D721Med (cell line): Measurements from ENCODE around the gene LRG1.

Experiments
- DNase-seq: peaks from one replicate; pipeline ENCODE4 v3.0.0; 2011; ENCODE audit warnings: low spot score; ENCODE audit not compliant: insufficient read length
- FAIRE-seq: peaks from 2 replicates; lab custom pipeline; 2011; peaks lifted over from hg19 to GRCh38; lab: Jason Lieb, UNC
- TF ChIP-seq, protein P1 (sequence below): IDR thresholded peaks from 2 replicates; pipeline ENCODE4 v1.5.1; 2012; ENCODE audit warnings: mild to moderate bottlenecking, control low read depth; ENCODE audit not compliant: insufficient read depth; ENCODE audit errors: missing control alignments

The LRG1 gene

DNA sequence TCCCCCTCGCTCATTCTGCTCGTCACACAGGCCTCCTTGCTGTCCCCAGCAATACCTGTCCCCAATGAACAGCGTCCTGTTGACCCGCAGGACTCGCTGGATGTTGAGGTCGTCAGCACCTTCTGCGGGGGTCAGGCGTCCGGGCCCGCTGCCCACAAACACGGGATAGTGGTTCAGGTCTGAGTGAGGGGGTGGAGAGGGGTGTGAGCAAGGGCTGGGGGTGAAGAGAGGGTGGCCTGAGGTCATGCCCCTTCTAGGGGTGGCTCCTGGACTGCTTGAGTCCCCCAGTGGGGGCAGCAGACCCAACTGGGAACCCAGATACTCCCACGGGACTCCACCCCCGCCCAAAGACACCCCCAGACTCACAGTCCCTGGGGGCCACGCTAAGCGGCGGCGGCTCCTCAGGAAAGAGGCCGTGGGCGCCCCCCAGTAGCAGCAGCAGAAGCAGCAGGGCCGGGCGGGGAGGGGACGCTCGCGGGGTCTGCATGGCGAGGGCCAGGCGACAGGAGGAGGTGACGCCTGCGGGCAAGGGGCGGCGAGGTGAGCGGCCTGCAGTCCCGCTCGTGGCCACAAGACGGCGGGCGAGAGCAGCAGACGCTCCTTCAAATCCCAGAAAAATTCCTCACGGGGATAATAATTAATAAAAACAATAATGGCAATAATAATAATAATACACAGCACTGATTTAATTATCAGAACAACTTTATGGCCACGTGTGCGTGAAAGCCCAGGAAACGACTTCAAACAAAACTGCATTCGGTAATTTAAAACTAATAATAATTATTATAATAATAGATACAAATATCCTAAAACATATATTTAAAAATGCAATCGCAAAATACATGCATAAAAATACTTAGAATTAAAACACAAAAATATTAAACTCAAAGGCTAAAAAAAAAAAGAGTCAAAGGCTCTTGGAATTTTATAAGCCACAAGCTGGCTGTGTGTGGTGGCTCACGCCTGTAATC, 18.4 kb upstream of the LRG1 start:
- DNase-seq: peak; percentile 83
- no peak for FAIRE-seq

DNA sequence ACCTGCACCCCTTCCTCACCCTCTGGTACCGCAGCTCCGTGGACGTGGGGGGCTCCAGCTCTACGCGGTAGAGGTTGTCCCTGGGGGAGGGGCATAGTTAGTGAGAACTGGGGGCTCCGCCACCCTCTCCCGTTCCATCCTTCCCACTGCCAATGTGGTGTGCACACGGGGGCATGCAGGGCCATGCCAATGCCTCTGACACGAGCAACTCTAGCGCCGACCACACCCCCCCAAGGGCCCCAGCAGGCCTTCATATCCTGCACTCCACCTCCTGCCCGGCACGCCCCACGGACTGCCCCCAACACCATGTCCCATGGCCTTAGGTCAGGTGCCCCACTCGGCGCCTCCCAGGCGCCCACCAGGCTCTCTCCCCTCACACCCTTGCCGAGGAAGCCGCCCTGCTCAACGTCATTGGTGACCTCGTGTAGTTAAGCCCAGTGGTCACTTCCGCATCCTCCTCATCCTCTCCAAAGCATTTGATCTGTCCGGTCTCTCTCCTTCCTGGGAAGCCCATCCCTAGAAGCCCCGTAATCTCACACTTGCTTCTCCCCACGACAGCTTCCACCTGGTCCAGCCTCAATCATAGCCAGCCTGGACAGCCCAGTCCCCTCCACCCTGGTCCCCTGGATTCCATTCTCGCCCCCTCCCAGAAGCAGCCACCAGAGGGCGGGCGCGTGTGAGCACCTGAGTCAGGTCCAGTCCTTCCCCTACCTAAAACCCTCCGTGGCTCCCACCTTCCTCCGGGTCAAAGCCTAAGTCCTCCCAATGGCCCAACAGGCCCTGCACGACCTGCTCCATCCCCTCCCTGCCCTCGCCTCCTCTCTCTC, 17.5 kb upstream of the LRG1 start:
- TF ChIP-seq, protein P1, sequence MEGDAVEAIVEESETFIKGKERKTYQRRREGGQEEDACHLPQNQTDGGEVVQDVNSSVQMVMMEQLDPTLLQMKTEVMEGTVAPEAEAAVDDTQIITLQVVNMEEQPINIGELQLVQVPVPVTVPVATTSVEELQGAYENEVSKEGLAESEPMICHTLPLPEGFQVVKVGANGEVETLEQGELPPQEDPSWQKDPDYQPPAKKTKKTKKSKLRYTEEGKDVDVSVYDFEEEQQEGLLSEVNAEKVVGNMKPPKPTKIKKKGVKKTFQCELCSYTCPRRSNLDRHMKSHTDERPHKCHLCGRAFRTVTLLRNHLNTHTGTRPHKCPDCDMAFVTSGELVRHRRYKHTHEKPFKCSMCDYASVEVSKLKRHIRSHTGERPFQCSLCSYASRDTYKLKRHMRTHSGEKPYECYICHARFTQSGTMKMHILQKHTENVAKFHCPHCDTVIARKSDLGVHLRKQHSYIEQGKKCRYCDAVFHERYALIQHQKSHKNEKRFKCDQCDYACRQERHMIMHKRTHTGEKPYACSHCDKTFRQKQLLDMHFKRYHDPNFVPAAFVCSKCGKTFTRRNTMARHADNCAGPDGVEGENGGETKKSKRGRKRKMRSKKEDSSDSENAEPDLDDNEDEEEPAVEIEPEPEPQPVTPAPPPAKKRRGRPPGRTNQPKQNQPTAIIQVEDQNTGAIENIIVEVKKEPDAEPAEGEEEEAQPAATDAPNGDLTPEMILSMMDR: no peak
- FAIRE-seq (no peak), DNase-seq (no peak)

More for the DNA sequence above, 18.4 kb upstream of the LRG1 start:
- TF ChIP-seq, protein P1: peak; percentile 73

DNA sequence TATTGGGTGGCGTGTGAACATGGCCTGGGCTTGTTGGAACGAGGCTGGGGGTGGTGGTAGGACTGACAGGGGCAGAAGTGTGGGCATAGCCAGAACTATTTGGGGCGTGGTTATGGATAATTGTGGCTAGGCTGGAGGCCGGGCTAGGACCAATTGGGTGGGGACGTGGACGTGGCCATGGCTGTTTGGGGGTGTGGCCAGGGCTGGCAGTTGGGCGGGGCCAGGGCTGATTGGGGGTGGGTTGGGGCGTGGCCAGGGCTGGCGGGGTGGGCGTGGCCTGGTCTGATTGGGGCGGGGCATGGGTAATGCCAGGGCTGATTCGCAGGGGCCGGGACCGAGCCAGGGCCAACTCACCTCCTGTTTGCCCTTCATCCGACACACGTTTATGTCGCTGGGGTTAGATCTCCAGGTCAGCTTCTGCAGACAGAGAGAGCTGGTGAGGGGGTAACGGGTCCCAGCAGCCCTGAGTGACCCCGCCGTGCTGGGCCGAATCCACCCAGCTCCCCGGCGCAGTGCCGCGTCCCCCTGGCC, 16.8 kb upstream of the LRG1 start:
- FAIRE-seq: no peak
- TF ChIP-seq, protein P1: no peak
- no peak for DNase-seq

DNA sequence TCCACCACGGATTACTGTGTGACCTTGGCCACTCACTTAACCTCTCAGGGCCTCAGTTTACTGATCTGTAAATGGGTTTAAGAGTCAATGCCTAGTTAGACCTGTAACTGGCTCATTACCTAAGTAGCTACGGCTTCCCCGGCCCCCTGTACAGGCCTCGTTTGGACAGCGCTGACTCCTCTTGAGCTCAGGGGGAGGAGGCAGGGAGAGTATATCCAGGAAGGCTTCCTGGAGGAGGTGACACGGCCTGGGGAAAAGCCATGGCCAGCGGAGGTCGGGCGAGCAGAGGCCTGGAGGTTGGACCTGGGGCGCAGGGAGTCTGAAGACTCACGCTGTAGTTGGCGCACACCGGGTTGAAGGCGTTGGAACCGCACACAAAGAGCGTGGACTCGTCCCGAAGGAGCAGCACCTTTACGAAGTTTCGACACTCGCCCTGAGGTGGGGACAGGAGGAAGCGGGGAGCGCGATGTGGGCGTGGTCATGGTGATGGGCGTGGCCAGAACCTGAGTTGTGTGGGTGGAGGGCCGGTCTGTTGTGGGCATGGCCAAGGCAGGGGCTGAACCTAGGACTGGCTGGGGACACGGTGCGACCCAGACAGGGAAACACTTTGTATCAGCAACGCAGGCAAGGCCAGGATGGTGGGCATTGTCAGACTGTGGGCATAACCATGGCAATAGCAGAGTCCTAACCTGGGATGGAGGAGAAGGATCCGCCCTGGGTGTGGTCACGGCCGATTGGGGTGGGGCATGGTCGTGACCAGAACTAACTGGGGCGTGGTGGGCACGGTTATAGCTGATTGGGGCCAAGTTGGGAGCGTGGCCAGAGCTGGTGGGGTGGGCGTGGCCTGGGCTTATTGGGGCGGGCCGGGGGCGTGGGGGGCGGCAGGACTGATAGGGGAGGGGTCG, 16.1 kb upstream of the LRG1 start:
- no peak for DNase-seq
- FAIRE-seq: no peak
- TF ChIP-seq, protein P1: no peak

DNA sequence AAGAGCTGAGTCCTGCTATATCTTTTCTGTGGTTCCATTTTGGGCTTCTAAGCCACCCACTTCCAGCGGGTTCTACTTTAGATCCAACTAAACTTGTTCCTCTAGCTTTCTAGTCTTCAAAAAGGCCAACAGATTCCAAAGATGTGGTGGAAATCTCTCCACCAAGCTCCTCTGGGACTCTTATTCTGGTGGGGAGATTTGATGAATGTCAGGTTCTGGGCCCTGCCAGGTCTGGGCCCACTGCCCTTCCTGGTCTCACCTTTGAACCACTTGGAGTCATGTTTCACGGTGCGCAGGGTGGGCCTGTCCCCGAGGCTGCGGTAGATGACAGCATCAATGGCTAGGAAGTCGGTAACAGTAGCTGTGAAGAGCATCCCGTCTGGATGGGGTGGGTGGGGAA, 14.9 kb upstream of the LRG1 start:
- FAIRE-seq (no peak), DNase-seq (no peak)
- TF ChIP-seq, protein P1: no peak

DNA sequence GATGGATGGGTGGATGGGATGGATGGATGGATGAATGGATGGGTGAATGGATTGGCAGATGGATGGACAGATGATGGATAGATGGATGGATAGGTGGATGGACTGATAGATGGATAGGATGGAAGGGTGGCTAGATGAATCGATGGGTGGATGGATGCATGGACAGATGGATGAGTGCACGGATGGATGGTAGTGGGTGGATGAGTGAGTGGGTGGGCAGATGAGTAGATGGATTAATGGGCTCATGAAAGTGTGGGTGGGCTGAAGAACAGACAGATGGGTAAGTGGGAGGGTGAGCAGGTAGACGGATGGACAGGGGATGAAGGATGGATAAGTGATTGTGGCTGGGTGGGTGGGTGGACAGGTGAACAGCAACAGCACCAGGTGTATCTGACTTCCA, 13.9 kb upstream of the LRG1 start:
- DNase-seq (no peak), FAIRE-seq (no peak)
- TF ChIP-seq, protein P1: no peak
